ENCODE measurements around the gene CCDC12.

CCDC12 gene

GRCh38 chr3:46888705-46889104 lies 87.8 kb downstream of the CCDC12 start:
- DNase-seq: no peak

GRCh38 chr3:46887980-46888494 lies 88.5 kb downstream of the CCDC12 start:
- no peak for DNase-seq

- no peak for DNase-seq
These were observed 90.9 kb downstream of the CCDC12 start for GRCh38 chr3:46885612-46886011.

- DNase-seq: no peak
These were observed 91.6 kb downstream of the CCDC12 start for GRCh38 chr3:46884929-46885328.

GRCh38 chr3:46884427-46884826 lies 92.1 kb downstream of the CCDC12 start:
- DNase-seq: no peak

- DNase-seq: no peak
These were observed 92.7 kb downstream of the CCDC12 start for GRCh38 chr3:46883830-46884185.

GRCh38 chr3:46883054-46883829 lies 93.3 kb downstream of the CCDC12 start:
- no peak for DNase-seq

- DNase-seq: no peak
These were observed 94.0 kb downstream of the CCDC12 start for GRCh38 chr3:46882377-46883053.

- DNase-seq: no peak
These were observed 94.8 kb downstream of the CCDC12 start for GRCh38 chr3:46881596-46882376.

GRCh38 chr3:46880884-46881595 lies 95.5 kb downstream of the CCDC12 start:
- DNase-seq: no peak

- no peak for DNase-seq
These were observed 97.6 kb downstream of the CCDC12 start for GRCh38 chr3:46878781-46879436.

- no peak for DNase-seq
These were observed 99.0 kb downstream of the CCDC12 start, which contains the start of gene PTH1R for GRCh38 chr3:46877406-46878125. Gene PTH1R (plus strand): TSS chr3:46877721. CDS start chr3:46883560, 5,839 bp downstream.

GRCh38 chr3:46876313-46877300 lies 99.9 kb downstream of the CCDC12 start:
- DNase-seq: no peak

GRCh38 chr3:46875560-46875959 lies 101.0 kb downstream of the CCDC12 start:
- DNase-seq: no peak

GRCh38 chr3:46874430-46874829 lies 102.1 kb downstream of the CCDC12 start:
- DNase-seq: no peak

GRCh38 chr3:46873521-46873920 lies 103.0 kb downstream of the CCDC12 start:
- DNase-seq: no peak
